Stimulated activated CD4-positive, alpha-beta T cell treated with anti-CD3 and anti-CD28 coated beads, Interleukin-12 subunit alpha, Interleukin-12 subunit beta, amount 100 ng/mL, for 48 hours (primary cell): ENCODE measurements around the gene MAGEB6B.
"Not testable (repeated sequence)": the region's sequence is repeated elsewhere in the genome, so short reads cannot be mapped to it uniquely, and the experiment has no call there.

Experiments
- DNase-seq, 3 donors: peaks; one replicate each; pipeline ENCODE4 v3.0.0-alpha.2; 2020; ENCODE audit warnings: low read depth in 2 of 3, low spot score in 1 of 3

The MAGEB6B gene

GRCh38 chrX:26160301-26160700 lies at the start of gene MAGEB6B:
Gene MAGEB6B (plus strand): TSS chrX:26160601. CDS start chrX:26160601, 0 bp downstream.
- DNase-seq: no peak

GRCh38 chrX:26138274-26138673 lies 22.1 kb upstream of the MAGEB6B start, which contains the start of gene MAGEB18:
Gene MAGEB18 (plus strand): TSS chrX:26138343. CDS start chrX:26138986, 643 bp downstream.
- DNase-seq: no peak

GRCh38 chrX:26146024-26146423 lies 14.4 kb upstream of the MAGEB6B start:
- no peak for DNase-seq

- no peak for DNase-seq
Measured at GRCh38 chrX:26192204-26192603, 31.8 kb downstream of the MAGEB6B start, which contains the start of gene MAGEB6. Gene MAGEB6 (plus strand): TSS chrX:26192440. CDS start chrX:26193847, 1,407 bp downstream.

- DNase-seq: no peak
Measured at GRCh38 chrX:26203561-26203960, 43.2 kb downstream of the MAGEB6B start.

GRCh38 chrX:26204717-26205116 lies 44.3 kb downstream of the MAGEB6B start:
- not testable (repeated sequence) for DNase-seq

- no peak for DNase-seq
Measured at GRCh38 chrX:26208012-26208411, 47.6 kb downstream of the MAGEB6B start.
